AG10803 (cell line): ENCODE measurements around the gene CDH23.
A peak's percentile ranks its signal among the peaks of the same experiment; 100 is the strongest.

Experiments used
- DNase-seq: peaks from one replicate; pipeline ENCODE4 v3.0.0; 2010; ENCODE audit warnings: low read depth
- H3K4me3 ChIP-seq: 2 replicates; pipeline ENCODE4 v1.5.1; 2011; ENCODE audit warnings: mild to moderate bottlenecking, low read length, control low read depth
- CTCF ChIP-seq: conservative IDR thresholded peaks from 2 replicates; pipeline ENCODE4 v1.5.1; 2011; ENCODE audit warnings: mild to moderate bottlenecking, low read length, control low read depth, inconsistent platforms

CDH23 gene

GRCh38 chr10:71517298-71518169 is 120.8 kb downstream of the CDH23 start:
- no peak overlapping the region for H3K4me3 ChIP-seq
- TF ChIP-seq CTCF: no peak
- no peak for DNase-seq

DNA sequence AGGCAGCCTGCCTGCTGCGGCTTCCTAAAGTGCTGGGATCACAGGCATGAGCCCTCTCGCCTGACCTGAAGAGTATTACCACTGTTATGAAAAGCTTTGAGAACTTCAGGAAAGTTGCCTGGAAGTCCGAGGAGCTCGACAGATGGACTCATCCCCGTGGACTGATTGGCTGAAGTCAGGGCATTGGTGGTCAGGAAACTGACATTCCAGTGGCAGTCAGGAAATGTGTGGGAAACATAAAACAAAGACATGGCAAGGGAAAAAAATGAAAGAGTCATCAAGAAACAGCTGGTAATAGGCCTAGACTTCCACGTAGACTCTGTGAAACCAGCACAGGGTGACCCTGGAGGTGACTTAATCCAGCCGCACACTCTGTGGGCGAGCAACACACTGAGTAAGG is 123.3 kb downstream of the CDH23 start:
- no peak overlapping the region for H3K4me3 ChIP-seq
- no peak for TF ChIP-seq CTCF
- peak; percentile 6 for DNase-seq

DNA sequence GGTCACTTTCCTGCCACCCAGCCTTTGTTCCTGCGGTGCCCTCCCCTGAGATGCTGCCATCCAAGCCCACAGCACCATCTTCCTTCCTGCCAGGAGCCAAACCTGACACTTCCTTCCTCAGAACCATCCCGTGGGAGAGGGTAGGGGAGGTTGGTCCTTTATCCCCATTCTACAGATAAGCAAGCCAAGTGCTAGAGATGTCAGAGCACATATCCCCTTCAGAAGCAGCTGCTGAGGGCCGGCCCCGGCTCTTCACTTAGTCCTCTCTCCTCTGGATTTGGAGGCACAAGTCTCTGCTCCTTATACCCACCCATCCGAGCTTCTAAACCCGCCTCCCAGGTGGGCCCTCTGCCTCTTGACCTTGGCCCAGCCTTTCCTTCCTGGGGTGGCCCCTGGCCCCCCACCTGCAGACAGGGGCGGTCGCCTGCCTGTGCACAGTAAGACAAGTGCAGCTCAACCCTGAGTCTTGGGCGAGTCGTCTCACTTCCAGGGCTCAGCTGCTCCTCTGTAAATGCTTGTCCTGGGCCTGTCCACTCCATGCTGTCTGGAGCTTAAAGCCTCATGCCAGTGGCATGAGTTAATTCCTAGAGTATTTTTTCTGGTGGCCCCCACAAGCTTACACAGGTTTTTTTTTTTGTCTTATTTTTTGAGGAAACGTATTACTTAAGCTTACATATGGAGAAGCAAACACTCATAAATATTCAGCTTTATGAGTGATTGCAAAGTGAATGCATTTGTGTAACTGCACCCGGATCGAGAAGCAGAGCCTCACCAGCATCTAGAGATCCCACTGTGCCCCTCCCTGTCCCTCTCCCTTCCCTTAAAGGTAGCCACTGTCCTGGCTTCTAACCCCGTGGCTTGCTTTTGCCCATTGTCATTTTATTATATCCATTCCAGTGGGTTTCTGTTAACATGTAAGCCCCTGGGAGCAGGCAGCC is 125.1 kb downstream of the CDH23 start:
- no peak for DNase-seq
- H3K4me3 ChIP-seq: no peak overlapping the region
- no peak for TF ChIP-seq CTCF

DNA sequence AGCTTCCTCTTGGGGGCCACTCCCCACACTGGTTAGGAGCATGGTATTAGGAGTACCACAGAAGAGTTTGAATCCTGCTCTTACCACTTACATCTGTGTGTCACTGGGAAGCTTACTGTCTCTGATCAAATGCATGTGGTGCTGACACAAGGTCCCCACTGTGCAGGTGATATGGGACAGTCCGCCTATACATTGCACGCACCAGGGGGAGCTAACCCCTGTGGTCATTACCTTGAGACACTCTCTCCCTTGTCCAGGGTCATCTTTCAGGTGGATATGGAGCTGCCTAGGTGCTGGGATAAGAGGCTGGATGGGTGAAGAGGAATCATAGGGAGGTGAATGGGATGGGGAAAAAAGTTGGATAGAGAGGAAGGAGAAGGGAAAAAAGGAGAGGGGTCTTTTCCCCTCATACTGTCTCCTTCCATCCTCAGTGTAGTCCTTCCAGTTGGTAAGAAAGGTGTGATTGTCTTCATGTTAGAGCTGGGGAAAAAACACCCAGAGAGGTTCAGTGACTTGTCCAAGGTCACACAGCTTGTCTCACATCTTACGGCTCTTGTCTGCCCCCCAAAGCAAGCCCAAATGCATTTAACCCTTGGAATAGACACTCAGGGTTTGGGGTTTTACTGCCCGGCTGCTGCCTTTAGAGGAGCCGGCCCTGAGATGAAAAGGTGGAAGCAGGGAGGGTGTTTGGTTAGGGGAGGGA is 125.9 kb downstream of the CDH23 start:
- no peak for TF ChIP-seq CTCF
- H3K4me3 ChIP-seq: no peak overlapping the region
- DNase-seq: no peak

DNA sequence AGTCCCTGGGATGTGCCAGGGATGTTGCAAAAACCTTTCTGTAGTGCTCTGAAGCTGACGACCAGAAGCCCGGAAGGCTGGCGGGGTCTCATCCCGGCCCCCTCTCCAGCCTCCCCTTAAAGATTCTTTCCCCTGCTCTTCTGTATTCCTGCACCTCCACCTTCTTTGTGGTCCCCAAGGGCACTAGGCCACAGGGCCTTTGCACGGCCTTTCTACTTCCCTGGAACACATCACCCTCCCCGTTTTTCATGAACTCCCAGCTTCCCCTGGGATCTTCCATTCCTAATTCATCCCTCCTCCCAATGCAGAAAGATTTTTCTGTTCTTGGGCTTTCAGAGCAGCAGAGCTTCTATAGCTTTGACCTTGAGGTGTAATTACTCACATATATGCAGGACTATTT is 127.0 kb downstream of the CDH23 start:
- TF ChIP-seq CTCF: no peak

DNA sequence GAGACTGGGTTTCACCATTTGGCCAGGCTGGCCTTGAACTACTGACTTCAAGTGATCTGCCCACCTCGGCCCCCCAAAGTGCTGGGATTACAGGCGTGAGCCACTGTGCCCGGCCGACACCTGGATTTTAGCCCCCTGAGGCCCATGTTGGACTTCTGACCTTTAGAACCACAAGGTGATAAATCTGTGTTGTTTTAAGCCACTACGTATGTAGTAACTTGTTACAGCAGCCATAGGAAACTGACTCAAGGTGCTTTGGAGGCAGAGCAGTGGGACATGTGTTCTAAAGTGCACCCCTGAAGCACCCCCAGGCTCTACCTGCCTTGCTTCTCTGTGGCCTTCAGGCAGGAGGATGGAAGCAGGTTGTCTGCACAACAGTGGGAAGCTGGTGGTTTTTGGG is 128.4 kb downstream of the CDH23 start:
- no peak for DNase-seq
- no peak overlapping the region for H3K4me3 ChIP-seq
- no peak for TF ChIP-seq CTCF

More for the DNA sequence above, 127.0 kb downstream of the CDH23 start:
- no peak for DNase-seq
- H3K4me3 ChIP-seq: no peak overlapping the region
